ENCODE data around the gene ERBB4. TPM values are rescaled to one million over a fixed set of nuclear protein-coding genes. Genes with fewer than 3 reads are reported as not detected.

The ERBB4 gene
- polyA plus RNA-seq, 6 donors from 2014 or later: not detected

- H3K36me3 Mint-ChIP-seq: no peaks in the 10 kb centered on the region
- H3K4me3 Mint-ChIP-seq: no peak overlapping the region
- no peak overlapping the region for H3K27ac Mint-ChIP-seq
- no peak for DNase-seq
- no peak for ATAC-seq (ENCODE audit: low read depth in 2 of 2)
- no peaks in the 10 kb centered on the region for H3K9me3 Mint-ChIP-seq
- H3K27me3 Mint-ChIP-seq: no peaks in the 10 kb centered on the region
- H3K4me1 Mint-ChIP-seq: no peaks in the 10 kb centered on the region
These were observed 211.3 kb downstream of the ERBB4 start for GRCh38 chr2:212327171-212327809.

- ATAC-seq (ENCODE audit: low read depth in 2 of 2): no peak
- H3K27me3 Mint-ChIP-seq: no peaks in the 10 kb centered on the region
These were observed 220.0 kb downstream of the ERBB4 start for GRCh38 chr2:212318636-212319035.

GRCh38 chr2:212314680-212315079 is 223.9 kb downstream of the ERBB4 start:
- H3K27me3 Mint-ChIP-seq: no peaks in the 10 kb centered on the region
- no peaks in the 10 kb centered on the region for H3K36me3 Mint-ChIP-seq
- no peaks in the 10 kb centered on the region for H3K4me1 Mint-ChIP-seq
- H3K9me3 Mint-ChIP-seq: no peaks in the 10 kb centered on the region
- no peak for DNase-seq
- H3K4me3 Mint-ChIP-seq: no peak overlapping the region
- no peak overlapping the region for H3K27ac Mint-ChIP-seq
- ATAC-seq (ENCODE audit: low read depth in 2 of 2): no peak

More at GRCh38 chr2:212318636-212319035, 220.0 kb downstream of the ERBB4 start:
- H3K36me3 Mint-ChIP-seq: no peaks in the 10 kb centered on the region
- no peak for DNase-seq
- no peaks in the 10 kb centered on the region for H3K4me1 Mint-ChIP-seq
- no peak overlapping the region for H3K27ac Mint-ChIP-seq
- no peaks in the 10 kb centered on the region for H3K9me3 Mint-ChIP-seq
- no peak overlapping the region for H3K4me3 Mint-ChIP-seq

- DNase-seq: no peak
- no peaks in the 10 kb centered on the region for H3K36me3 Mint-ChIP-seq
- no peak for ATAC-seq (ENCODE audit: low read depth in 2 of 2)
- H3K27me3 Mint-ChIP-seq: no peaks in the 10 kb centered on the region
- H3K4me1 Mint-ChIP-seq: no peaks in the 10 kb centered on the region
- no peak overlapping the region for H3K27ac Mint-ChIP-seq
- H3K4me3 Mint-ChIP-seq: no peak overlapping the region
- no peaks in the 10 kb centered on the region for H3K9me3 Mint-ChIP-seq
These were observed 226.7 kb downstream of the ERBB4 start for GRCh38 chr2:212311807-212312404.

GRCh38 chr2:212299943-212300342 is 238.7 kb downstream of the ERBB4 start:
- Mint-ChIP-seq H3K27ac (no peak overlapping the region), H3K27me3 (no peaks in the 10 kb centered on the region), H3K36me3 (no peaks in the 10 kb centered on the region), H3K4me3 (no peak overlapping the region), H3K4me1 (no peaks in the 10 kb centered on the region), H3K9me3 (no peaks in the 10 kb centered on the region)
- ATAC-seq (ENCODE audit: low read depth in 2 of 2) (no peak), DNase-seq (no peak)

- Mint-ChIP-seq H3K36me3 (no peaks in the 10 kb centered on the region), H3K9me3 (no peaks in the 10 kb centered on the region), H3K4me1 (no peaks in the 10 kb centered on the region), H3K27ac (no peak overlapping the region), H3K4me3 (no peak overlapping the region), H3K27me3 (no peaks in the 10 kb centered on the region)
- ATAC-seq (ENCODE audit: low read depth in 2 of 2): no peak
- no peak for DNase-seq
These were observed 239.3 kb downstream of the ERBB4 start for GRCh38 chr2:212299333-212299732.

GRCh38 chr2:212295571-212295970 is 243.0 kb downstream of the ERBB4 start:
- Mint-ChIP-seq H3K36me3 (no peaks in the 10 kb centered on the region), H3K27ac (no peak overlapping the region), H3K9me3 (no peaks in the 10 kb centered on the region), H3K27me3 (no peaks in the 10 kb centered on the region), H3K4me1 (no peaks in the 10 kb centered on the region), H3K4me3 (no peak overlapping the region)
- ATAC-seq (ENCODE audit: low read depth in 2 of 2) (no peak), DNase-seq (no peak)

- ATAC-seq (ENCODE audit: low read depth in 2 of 2) (no peak), DNase-seq (no peak)
- Mint-ChIP-seq H3K4me3 (no peak overlapping the region), H3K27ac (no peak overlapping the region), H3K9me3 (no peaks in the 10 kb centered on the region), H3K27me3 (no peaks in the 10 kb centered on the region), H3K4me1 (no peaks in the 10 kb centered on the region), H3K36me3 (no peaks in the 10 kb centered on the region)
These were observed 243.8 kb downstream of the ERBB4 start for GRCh38 chr2:212294816-212295215.

GRCh38 chr2:212289301-212289700 is 249.3 kb downstream of the ERBB4 start:
- Mint-ChIP-seq H3K27me3 (no peaks in the 10 kb centered on the region), H3K9me3 (peaks cover 0 to 4% (median 0%) of the 10 kb centered on the region in 7 donors), H3K4me1 (no peaks in the 10 kb centered on the region), H3K27ac (no peak overlapping the region), H3K4me3 (no peak overlapping the region), H3K36me3 (no peaks in the 10 kb centered on the region)
- DNase-seq: no peak
- no peak for ATAC-seq (ENCODE audit: low read depth in 2 of 2)

GRCh38 chr2:212288308-212288707 is 250.3 kb downstream of the ERBB4 start:
- H3K27ac Mint-ChIP-seq: no peak overlapping the region

GRCh38 chr2:212284166-212284565 is 254.4 kb downstream of the ERBB4 start:
- Mint-ChIP-seq H3K27ac (no peak overlapping the region), H3K36me3 (no peaks in the 10 kb centered on the region), H3K4me3 (no peak overlapping the region), H3K4me1 (no peaks in the 10 kb centered on the region), H3K9me3 (peaks cover 0 to 4% (median 0%) of the 10 kb centered on the region in 7 donors), H3K27me3 (no peaks in the 10 kb centered on the region)
- DNase-seq (no peak), ATAC-seq (ENCODE audit: low read depth in 2 of 2) (no peak)

More at GRCh38 chr2:212288308-212288707, 250.3 kb downstream of the ERBB4 start:
- H3K9me3 Mint-ChIP-seq: peaks cover 0 to 4% (median 0%) of the 10 kb centered on the region in 7 donors
- H3K4me3 Mint-ChIP-seq: no peak overlapping the region
- DNase-seq: no peak
- no peaks in the 10 kb centered on the region for H3K27me3 Mint-ChIP-seq
- no peaks in the 10 kb centered on the region for H3K36me3 Mint-ChIP-seq
- H3K4me1 Mint-ChIP-seq: no peaks in the 10 kb centered on the region
- no peak for ATAC-seq (ENCODE audit: low read depth in 2 of 2)

- ATAC-seq (ENCODE audit: low read depth in 2 of 2): no peak
These were observed 255.8 kb downstream of the ERBB4 start for GRCh38 chr2:212282671-212283261.

GRCh38 chr2:212276813-212277212 is 261.8 kb downstream of the ERBB4 start:
- no peak overlapping the region for H3K27ac Mint-ChIP-seq

More at GRCh38 chr2:212282671-212283261, 255.8 kb downstream of the ERBB4 start:
- DNase-seq: no peak
- Mint-ChIP-seq H3K4me1 (no peaks in the 10 kb centered on the region), H3K4me3 (no peak overlapping the region), H3K36me3 (no peaks in the 10 kb centered on the region), H3K27me3 (no peaks in the 10 kb centered on the region), H3K27ac (peak overlapping the region in 1 of 6 donors; percentile 41), H3K9me3 (peaks cover 0 to 4% (median 0%) of the 10 kb centered on the region in 7 donors)

GRCh38 chr2:212274215-212274614 is 264.4 kb downstream of the ERBB4 start:
- no peaks in the 10 kb centered on the region for H3K27me3 Mint-ChIP-seq
- H3K27ac Mint-ChIP-seq: no peak overlapping the region
- no peak for DNase-seq
- no peak overlapping the region for H3K4me3 Mint-ChIP-seq
- peaks cover 0 to 4% (median 0%) of the 10 kb centered on the region in 7 donors for H3K9me3 Mint-ChIP-seq
- ATAC-seq (ENCODE audit: low read depth in 2 of 2): no peak
- H3K4me1 Mint-ChIP-seq: no peaks in the 10 kb centered on the region
- no peaks in the 10 kb centered on the region for H3K36me3 Mint-ChIP-seq

More at GRCh38 chr2:212276813-212277212, 261.8 kb downstream of the ERBB4 start:
- Mint-ChIP-seq H3K27me3 (no peaks in the 10 kb centered on the region), H3K4me1 (no peaks in the 10 kb centered on the region), H3K9me3 (peaks cover 0 to 2% (median 0%) of the 10 kb centered on the region in 7 donors), H3K36me3 (no peaks in the 10 kb centered on the region), H3K4me3 (no peak overlapping the region)
- DNase-seq (no peak), ATAC-seq (ENCODE audit: low read depth in 2 of 2) (no peak)

Data from naive B cell (primary cell).